WTC11 (cell line): ENCODE data around the gene PLA2G2E. TPM values are rescaled to one million over a fixed set of nuclear protein-coding genes. Genes with fewer than 3 reads are reported as not detected.

Source experiments
- ATAC-seq: fragments of 200-7000 bp; cut with Tn5 transposase; 2 replicates; pipeline ENCODE4 v1.10.0; 2021; ENCODE audit warnings: mild to moderate bottlenecking, moderate library complexity
- CTCF ChIA-PET: fragments of 300-600 bp; sonication (Branson Sonifier 250); formaldehyde crosslinking; loops from one replicate; lab custom pipeline; 2021; ENCODE audit warnings: antibody characterized with exemption; lab: Charles Lee
- POLR2A ChIA-PET: fragments of 350-600 bp; sonication (Branson Sonifier 250); formaldehyde crosslinking; loops from one replicate; lab custom pipeline; 2021; ENCODE audit warnings: antibody characterized with exemption; lab: Charles Lee
- DNase-seq: peaks from one replicate; pipeline ENCODE4 v3.0.0; 2021; ENCODE audit warnings: low spot score
- H3K27ac Mint-ChIP-seq: 2 replicates; pipeline ENCODE4 v1.8.0; 2021; ENCODE audit warnings: mixed read lengths
- H3K27me3 Mint-ChIP-seq: 2 replicates; pipeline ENCODE4 v1.8.0; 2021; ENCODE audit warnings: low read depth, mild to moderate bottlenecking, moderate library complexity, mixed read lengths
- H3K36me3 Mint-ChIP-seq: 2 replicates; pipeline ENCODE4 v1.8.0; 2021; ENCODE audit warnings: mixed read lengths
- H3K4me1 Mint-ChIP-seq: 2 replicates; pipeline ENCODE4 v1.8.0; 2022; ENCODE audit warnings: mixed read lengths
- H3K4me3 Mint-ChIP-seq: 2 replicates; pipeline ENCODE4 v1.8.0; 2021; ENCODE audit warnings: mild to moderate bottlenecking, moderate library complexity, mixed read lengths
- H3K9me3 Mint-ChIP-seq: 2 replicates; pipeline ENCODE4 v1.8.0; 2021; ENCODE audit warnings: mixed read lengths
- ARID4B ChIP-seq: sonication (generic); formaldehyde crosslinking; IDR thresholded peaks from 2 replicates; pipeline ENCODE4 v1.8.0; 2023; ENCODE audit warnings: missing genetic modification reagents, mild to moderate bottlenecking, borderline replicate concordance
- EMX1 ChIP-seq: fragments of 250-450 bp; sonication (Bioruptor Pico); IDR thresholded peaks from 2 replicates; pipeline ENCODE4 v1.8.0; 2021; ENCODE audit warnings: mild to moderate bottlenecking
- ERG ChIP-seq: fragments of 250-450 bp; sonication (Bioruptor Pico); IDR thresholded peaks from 2 replicates; pipeline ENCODE4 v1.8.0; 2021; ENCODE audit warnings: mild to moderate bottlenecking
- FOXP4 ChIP-seq: sonication (generic); formaldehyde crosslinking; IDR thresholded peaks from 2 replicates; pipeline ENCODE4 v1.8.0; 2022; ENCODE audit warnings: mild to moderate bottlenecking, missing genetic modification reagents
- IRF2 ChIP-seq: sonication (generic); formaldehyde crosslinking; IDR thresholded peaks from 2 replicates; pipeline ENCODE4 v1.8.0; 2022; ENCODE audit warnings: low read depth, missing genetic modification reagents, borderline replicate concordance
- NFYB ChIP-seq: sonication (generic); formaldehyde crosslinking; conservative IDR thresholded peaks from 2 replicates; pipeline ENCODE4 v1.8.0; 2022; ENCODE audit warnings: low read depth, missing genetic modification reagents
- NR2C2 ChIP-seq: sonication (generic); formaldehyde crosslinking; IDR thresholded peaks from 2 replicates; pipeline ENCODE4 v1.8.0; 2022; ENCODE audit warnings: mild to moderate bottlenecking, missing genetic modification reagents
- RORB ChIP-seq: fragments of 250-450 bp; sonication (Bioruptor Pico); IDR thresholded peaks from 2 replicates; pipeline ENCODE4 v1.9.0; 2021; ENCODE audit warnings: mild to moderate bottlenecking
- SMAD3 ChIP-seq: sonication (generic); formaldehyde crosslinking; IDR thresholded peaks from 2 replicates; pipeline ENCODE4 v1.8.0; 2022; ENCODE audit warnings: missing genetic modification reagents, mild to moderate bottlenecking, borderline replicate concordance
- SOX15 ChIP-seq: fragments of 250-450 bp; sonication (Bioruptor Pico); IDR thresholded peaks from 2 replicates; pipeline ENCODE4 v1.9.0; 2021; ENCODE audit warnings: mild to moderate bottlenecking
- TEAD1 ChIP-seq: sonication (generic); formaldehyde crosslinking; IDR thresholded peaks from 2 replicates; pipeline ENCODE4 v1.8.0; 2022; ENCODE audit warnings: mild to moderate bottlenecking, missing genetic modification reagents
- TEAD4 ChIP-seq: sonication (generic); formaldehyde crosslinking; IDR thresholded peaks from 2 replicates; pipeline ENCODE4 v1.8.0; 2022; ENCODE audit warnings: mild to moderate bottlenecking, missing genetic modification reagents
- ZNF232 ChIP-seq: sonication (generic); formaldehyde crosslinking; IDR thresholded peaks from 2 replicates; pipeline ENCODE4 v1.8.0; 2022; ENCODE audit warnings: mild to moderate bottlenecking, missing genetic modification reagents
- ZNF416 ChIP-seq: fragments of 250-450 bp; sonication (Bioruptor Pico); IDR thresholded peaks from 2 replicates; pipeline ENCODE4 v1.9.0; 2021; ENCODE audit warnings: mild to moderate bottlenecking, inconsistent platforms
- ZSCAN18 ChIP-seq: fragments of 250-450 bp; sonication (Bioruptor Pico); IDR thresholded peaks from 2 replicates; pipeline ENCODE4 v2.1.2; 2022; ENCODE audit warnings: mild to moderate bottlenecking, moderate library complexity
- total RNA-seq: library from RNA; stranded (reverse); gene quantifications from 3 replicates; pipeline ENCODE4 v1.2.3, GENCODE V29; 2021
- TF ChIP-seq, protein P1 (sequence below): sonication (generic); formaldehyde crosslinking; IDR thresholded peaks from 2 replicates; pipeline ENCODE4 v1.8.1; 2022; ENCODE audit warnings: low read depth, missing genetic modification reagents, borderline replicate concordance
- TF ChIP-seq, protein P2 (sequence below): sonication (generic); formaldehyde crosslinking; IDR thresholded peaks from 2 replicates; pipeline ENCODE4 v1.8.0; 2022; ENCODE audit warnings: missing genetic modification reagents
- TF ChIP-seq, protein P3 (sequence below): sonication (generic); formaldehyde crosslinking; IDR thresholded peaks from 2 replicates; pipeline ENCODE4 v1.8.0; 2022; ENCODE audit warnings: mild to moderate bottlenecking, missing genetic modification reagents

Gene PLA2G2E
- total RNA-seq, 1 experiment from 2014 or later, result not detected

DNA sequence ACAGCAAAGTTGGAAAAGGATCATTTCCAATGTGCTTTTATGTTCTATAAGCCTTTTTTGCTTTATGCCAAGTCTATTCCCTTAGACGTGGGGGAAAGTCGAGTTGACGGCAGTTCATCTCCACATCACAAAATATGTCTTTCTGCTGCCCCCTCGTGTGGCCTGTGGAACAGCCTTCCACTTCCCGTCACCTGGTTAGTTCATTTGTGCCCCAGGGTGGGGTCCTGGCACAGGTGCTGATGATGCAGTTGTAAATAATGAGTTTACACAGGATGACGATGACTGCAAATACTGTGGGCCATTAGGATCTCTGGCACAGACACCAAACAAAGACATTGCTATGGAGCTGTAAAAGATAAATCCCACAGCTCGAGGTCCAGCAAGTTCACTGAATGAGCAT is 51.2 kb downstream of the PLA2G2E start:
- POLR2A ChIA-PET, result no interaction called here
- ATAC-seq, result no peak
- peaks cover 8% of the 10 kb centered on the region for H3K27me3 Mint-ChIP-seq

More for the DNA sequence above, 51.2 kb downstream of the PLA2G2E start:
- Mint-ChIP-seq H3K4me1 (no peaks in the 10 kb centered on the region), H3K27ac (no peak overlapping the region), H3K4me3 (no peak overlapping the region), H3K36me3 (no peaks in the 10 kb centered on the region), H3K9me3 (peaks cover 4% of the 10 kb centered on the region; the same call in 1 of the 2 replicates)
- TF ChIP-seq, protein P1, sequence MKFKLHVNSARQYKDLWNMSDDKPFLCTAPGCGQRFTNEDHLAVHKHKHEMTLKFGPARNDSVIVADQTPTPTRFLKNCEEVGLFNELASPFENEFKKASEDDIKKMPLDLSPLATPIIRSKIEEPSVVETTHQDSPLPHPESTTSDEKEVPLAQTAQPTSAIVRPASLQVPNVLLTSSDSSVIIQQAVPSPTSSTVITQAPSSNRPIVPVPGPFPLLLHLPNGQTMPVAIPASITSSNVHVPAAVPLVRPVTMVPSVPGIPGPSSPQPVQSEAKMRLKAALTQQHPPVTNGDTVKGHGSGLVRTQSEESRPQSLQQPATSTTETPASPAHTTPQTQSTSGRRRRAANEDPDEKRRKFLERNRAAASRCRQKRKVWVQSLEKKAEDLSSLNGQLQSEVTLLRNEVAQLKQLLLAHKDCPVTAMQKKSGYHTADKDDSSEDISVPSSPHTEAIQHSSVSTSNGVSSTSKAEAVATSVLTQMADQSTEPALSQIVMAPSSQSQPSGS (CRISPR knock-in tag), result no peak
- TF ChIP-seq, protein P2, sequence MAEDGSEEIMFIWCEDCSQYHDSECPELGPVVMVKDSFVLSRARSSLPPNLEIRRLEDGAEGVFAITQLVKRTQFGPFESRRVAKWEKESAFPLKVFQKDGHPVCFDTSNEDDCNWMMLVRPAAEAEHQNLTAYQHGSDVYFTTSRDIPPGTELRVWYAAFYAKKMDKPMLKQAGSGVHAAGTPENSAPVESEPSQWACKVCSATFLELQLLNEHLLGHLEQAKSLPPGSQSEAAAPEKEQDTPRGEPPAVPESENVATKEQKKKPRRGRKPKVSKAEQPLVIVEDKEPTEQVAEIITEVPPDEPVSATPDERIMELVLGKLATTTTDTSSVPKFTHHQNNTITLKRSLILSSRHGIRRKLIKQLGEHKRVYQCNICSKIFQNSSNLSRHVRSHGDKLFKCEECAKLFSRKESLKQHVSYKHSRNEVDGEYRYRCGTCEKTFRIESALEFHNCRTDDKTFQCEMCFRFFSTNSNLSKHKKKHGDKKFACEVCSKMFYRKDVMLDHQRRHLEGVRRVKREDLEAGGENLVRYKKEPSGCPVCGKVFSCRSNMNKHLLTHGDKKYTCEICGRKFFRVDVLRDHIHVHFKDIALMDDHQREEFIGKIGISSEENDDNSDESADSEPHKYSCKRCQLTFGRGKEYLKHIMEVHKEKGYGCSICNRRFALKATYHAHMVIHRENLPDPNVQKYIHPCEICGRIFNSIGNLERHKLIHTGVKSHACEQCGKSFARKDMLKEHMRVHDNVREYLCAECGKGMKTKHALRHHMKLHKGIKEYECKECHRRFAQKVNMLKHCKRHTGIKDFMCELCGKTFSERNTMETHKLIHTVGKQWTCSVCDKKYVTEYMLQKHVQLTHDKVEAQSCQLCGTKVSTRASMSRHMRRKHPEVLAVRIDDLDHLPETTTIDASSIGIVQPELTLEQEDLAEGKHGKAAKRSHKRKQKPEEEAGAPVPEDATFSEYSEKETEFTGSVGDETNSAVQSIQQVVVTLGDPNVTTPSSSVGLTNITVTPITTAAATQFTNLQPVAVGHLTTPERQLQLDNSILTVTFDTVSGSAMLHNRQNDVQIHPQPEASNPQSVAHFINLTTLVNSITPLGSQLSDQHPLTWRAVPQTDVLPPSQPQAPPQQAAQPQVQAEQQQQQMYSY, result no peak
- no peak for TF ChIP-seq NR2C2 (CRISPR knock-in tag)
- no peak for TF ChIP-seq EMX1
- no peak for TF ChIP-seq TEAD1 (CRISPR knock-in tag)
- no peak for TF ChIP-seq RORB
- TF ChIP-seq SOX15 (CRISPR knock-in tag), result no peak
- TF ChIP-seq, protein P3, sequence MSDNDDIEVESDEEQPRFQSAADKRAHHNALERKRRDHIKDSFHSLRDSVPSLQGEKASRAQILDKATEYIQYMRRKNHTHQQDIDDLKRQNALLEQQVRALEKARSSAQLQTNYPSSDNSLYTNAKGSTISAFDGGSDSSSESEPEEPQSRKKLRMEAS (CRISPR knock-in tag), result no peak
- TF ChIP-seq TEAD4 (CRISPR knock-in tag), result no peak
- TF ChIP-seq ZSCAN18 (CRISPR knock-in tag), result no peak
- no peak for TF ChIP-seq ERG (CRISPR knock-in tag)
- TF ChIP-seq ARID4B (CRISPR knock-in tag), result no peak
- no peak for TF ChIP-seq ZNF232
- TF ChIP-seq ZNF416 (CRISPR knock-in tag), result no peak
- TF ChIP-seq IRF2 (CRISPR knock-in tag), result no peak
- TF ChIP-seq SMAD3, result no peak
- TF ChIP-seq FOXP4, result no peak
- no peak for TF ChIP-seq NFYB
- no peak for DNase-seq
- CTCF ChIA-PET, result interaction anchor here (0.6 to 1.5 kb wide), 3 partner anchors 10 to 341 kb away, joined by 4 to 5 read pairs (median 5); partner anchors contain the start of gene OTUD3
